GM12878 (cell line): Measurements from ENCODE around the gene POLD2. TPM values are rescaled to one million over a fixed set of nuclear protein-coding genes. Genes with fewer than 3 reads are reported as not detected.

ENCODE experiments used
- CBFB ChIP-seq: IDR thresholded peaks from 2 replicates; pipeline ENCODE4 v1.6.1; 2016; ENCODE audit warnings: antibody characterized with exemption, low read depth
- CUX1 ChIP-seq: IDR thresholded peaks from 2 replicates; pipeline ENCODE4 v1.6.1; 2012; ENCODE audit warnings: improper control_type of control experiment, low read depth, low read length; ENCODE audit not compliant: insufficient replicate concordance
- JUND ChIP-seq: IDR thresholded peaks from 2 replicates; pipeline ENCODE4 v1.6.1; 2012; ENCODE audit warnings: low read depth, mild to moderate bottlenecking, low read length, improper control_type of control experiment, moderate library complexity
- KDM1A ChIP-seq: fragments of 200-600 bp; sonication (generic); IDR thresholded peaks from 2 replicates; pipeline ENCODE4 v1.6.1; 2016; ENCODE audit warnings: borderline replicate concordance
- RUNX3 ChIP-seq: IDR thresholded peaks from 2 replicates; pipeline ENCODE4 v1.6.1; 2012; ENCODE audit warnings: low read length, inconsistent platforms
- TAF1 ChIP-seq: IDR thresholded peaks from 2 replicates; pipeline ENCODE4 v1.6.1; 2011; ENCODE audit warnings: mild to moderate bottlenecking, low read depth, low read length, borderline replicate concordance
- polyA plus RNA-seq, 11 experiments: library from polyadenylated mRNA; depleted of rRNA in 4 of 11; unstranded in 6 of 11; stranded (reverse) in 5 of 11; fragments of >200 nt; fragmentation: Nextera tagmentation in 4 of 11; fragmentation: Illumina TruSeq in 1 of 11; extraction: Ambion mirVana in 4 of 11; extraction: Trizol in 1 of 11; gene quantifications; 1 replicate in 1 of 11; 2 replicates in 10 of 11; pipeline versions ENCODE4 v1.2.1 to v1.2.3, GENCODE V29; 2011 to 2016; ENCODE audit warnings: inconsistent platforms in 2 of 11, missing spikeins in 2 of 11, low read depth in 1 of 11
- total RNA-seq, 4 experiments: library from RNA; depleted of rRNA in 3 of 4; stranded (reverse); fragments of >200 nt in 3 of 4; fragmentation: Illumina TruSeq in 1 of 4; extraction: Trizol in 1 of 4; gene quantifications; 2 replicates each; pipeline versions ENCODE4 v1.2.1 to v1.2.3, GENCODE V29; 2013 to 2021

Gene POLD2
- total and polyA plus RNA-seq, 10 of the 15 experiments (the other 5 are each of a cell fraction or from before 2014, with no cell fraction given), result 19.1 to 287 (median 169) TPM

GRCh38 chr7:44101303-44101965, 21.9 kb downstream of the POLD2 start (continued):
- no peak for TF ChIP-seq CUX1
- TF ChIP-seq KDM1A, result no peak
- TF ChIP-seq JUND, result no peak
- TF ChIP-seq CBFB, result no peak
- no peak for TF ChIP-seq RUNX3
- no peak for TF ChIP-seq TAF1
- TF ChIP-seq, all 136 proteins: peak for 0
